ENCODE results near the gene PTH1R.

DNA sequence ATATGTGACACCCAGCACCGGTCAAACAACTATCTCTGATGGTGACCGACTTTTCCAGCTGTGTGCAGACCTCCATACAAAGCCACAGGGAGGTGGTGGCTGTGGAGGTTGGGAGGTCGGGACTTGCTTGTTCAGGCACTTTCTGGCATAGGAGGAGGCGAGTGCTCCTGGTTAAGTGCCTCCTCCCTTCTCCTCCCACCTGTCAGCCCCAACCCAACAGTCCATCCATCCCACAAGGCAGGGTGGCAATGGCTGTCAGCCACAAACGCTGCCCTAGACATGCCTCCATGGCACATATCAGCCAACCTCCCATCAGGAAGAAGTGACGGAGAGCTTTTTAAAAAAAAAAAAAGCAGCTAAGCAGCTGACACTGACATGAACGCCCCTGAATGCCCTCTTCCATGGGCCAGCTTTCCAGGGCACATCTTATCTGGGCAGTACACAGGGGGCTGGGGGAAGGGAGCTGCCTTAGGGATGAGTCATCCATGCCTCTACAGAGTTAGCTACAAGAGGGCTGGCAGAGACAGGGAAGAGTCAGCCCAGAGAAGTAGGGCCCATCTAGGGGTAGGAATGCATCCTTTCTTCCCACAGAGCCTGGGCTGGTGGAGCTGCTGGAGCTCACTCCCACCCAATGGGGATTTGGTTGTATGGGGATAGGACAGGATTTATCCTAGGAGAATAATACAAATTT lies 57.8 kb downstream of the PTH1R start:
- TF ChIP-seq, protein P1, sequence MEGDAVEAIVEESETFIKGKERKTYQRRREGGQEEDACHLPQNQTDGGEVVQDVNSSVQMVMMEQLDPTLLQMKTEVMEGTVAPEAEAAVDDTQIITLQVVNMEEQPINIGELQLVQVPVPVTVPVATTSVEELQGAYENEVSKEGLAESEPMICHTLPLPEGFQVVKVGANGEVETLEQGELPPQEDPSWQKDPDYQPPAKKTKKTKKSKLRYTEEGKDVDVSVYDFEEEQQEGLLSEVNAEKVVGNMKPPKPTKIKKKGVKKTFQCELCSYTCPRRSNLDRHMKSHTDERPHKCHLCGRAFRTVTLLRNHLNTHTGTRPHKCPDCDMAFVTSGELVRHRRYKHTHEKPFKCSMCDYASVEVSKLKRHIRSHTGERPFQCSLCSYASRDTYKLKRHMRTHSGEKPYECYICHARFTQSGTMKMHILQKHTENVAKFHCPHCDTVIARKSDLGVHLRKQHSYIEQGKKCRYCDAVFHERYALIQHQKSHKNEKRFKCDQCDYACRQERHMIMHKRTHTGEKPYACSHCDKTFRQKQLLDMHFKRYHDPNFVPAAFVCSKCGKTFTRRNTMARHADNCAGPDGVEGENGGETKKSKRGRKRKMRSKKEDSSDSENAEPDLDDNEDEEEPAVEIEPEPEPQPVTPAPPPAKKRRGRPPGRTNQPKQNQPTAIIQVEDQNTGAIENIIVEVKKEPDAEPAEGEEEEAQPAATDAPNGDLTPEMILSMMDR (IDR thresholded peaks at IDR 0.05) = peak; percentile 64 to 76 (median 71)
- TF ChIP-seq EP300 (IDR thresholded peaks at IDR 0.05) = peak; percentile 19
- no peak for TF ChIP-seq POLR2A (IDR thresholded peaks at IDR 0.05; ENCODE audit: low read depth)

Measured in esophagus muscularis mucosa (tissue), 4 donors.